GM23248 (cell line): Measurements from ENCODE around the gene RAB3IL1.

ENCODE experiments used
- EZH2 ChIP-seq: fragments of 200-600 bp; sonication (generic); IDR thresholded peaks from 2 replicates; pipeline ENCODE4 v1.6.1; 2018; ENCODE audit warnings: antibody characterized with exemption, mild to moderate bottlenecking; ENCODE audit not compliant: insufficient read depth, poor library complexity, severe bottlenecking
- EZH2phosphoT487 ChIP-seq: fragments of 200-600 bp; sonication (generic); IDR thresholded peaks from 2 replicates; pipeline ENCODE4 v1.6.1; 2018; ENCODE audit warnings: antibody characterized with exemption, moderate library complexity, mild to moderate bottlenecking, low read depth; ENCODE audit not compliant: insufficient read depth

DNA sequence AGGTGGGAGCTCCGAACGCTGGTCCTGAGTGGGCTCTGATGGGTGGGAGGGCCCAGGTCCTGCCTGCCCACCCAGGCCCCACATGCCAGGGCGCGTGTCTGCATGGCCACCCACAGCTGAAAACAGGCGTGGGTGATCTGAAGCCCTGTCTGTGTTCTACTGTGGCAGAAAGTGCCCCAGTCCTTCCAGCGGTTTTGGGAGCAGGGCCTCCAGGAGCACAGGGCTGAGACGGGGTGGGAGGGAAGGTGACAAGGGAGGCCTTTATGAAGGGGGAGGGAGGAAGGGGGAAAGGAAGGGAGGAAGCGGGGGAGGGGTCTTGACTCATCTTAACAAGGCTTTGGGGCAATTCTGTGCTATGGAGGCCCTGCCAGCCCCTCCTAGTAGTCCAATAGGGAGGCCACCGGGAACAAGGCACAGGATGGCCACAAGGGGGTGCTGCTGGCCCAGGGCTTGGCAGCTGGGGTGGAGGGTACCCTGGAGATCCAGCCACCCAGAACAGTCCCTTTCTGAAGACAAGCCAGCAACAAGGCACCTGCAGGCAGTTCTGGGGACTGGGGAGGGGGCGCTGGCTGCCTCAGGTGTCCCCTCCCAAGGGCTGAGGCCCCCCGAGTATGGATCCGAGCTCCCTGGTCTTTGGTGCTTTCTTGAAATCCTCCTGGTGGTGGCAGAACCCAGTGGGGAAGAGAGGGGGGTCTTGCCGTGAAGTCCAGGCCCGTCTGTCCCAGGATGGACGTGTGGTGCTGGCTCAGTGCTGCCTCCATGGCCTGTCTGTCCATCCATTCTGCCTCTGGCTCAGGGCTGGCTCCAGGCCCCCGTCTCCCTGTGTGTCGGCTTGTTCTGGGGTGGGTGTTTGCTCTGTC lies 19.7 kb downstream of the RAB3IL1 start:
- no peak for TF ChIP-seq EZH2phosphoT487
- no peak for TF ChIP-seq EZH2
